Breast epithelium (tissue), 4 donors: ENCODE data around the gene CCDC102A. TPM values are rescaled to one million over a fixed set of nuclear protein-coding genes. Genes with fewer than 3 reads are reported as not detected.

Experiments used
- DNase-seq, 2 donors: peaks; one replicate each; pipeline ENCODE4 v3.0.0-alpha.2; 2019; ENCODE audit warnings: low spot score in 2 of 2
- H3K27ac ChIP-seq, 2 donors: fragments of 200-600 bp; sonication (generic) in 1 of 2; one replicate each; pipeline ENCODE4 v1.5.1; 2016 to 2019; ENCODE audit warnings: mild to moderate bottlenecking in 1 of 2
- H3K27me3 ChIP-seq, 2 donors: fragments of 200-600 bp; sonication (generic) in 1 of 2; one replicate each; pipeline versions ENCODE4 v1.5.1 to v1.6.0; 2017 to 2019; ENCODE audit warnings: control low read depth in 1 of 2, mild to moderate bottlenecking in 1 of 2
- H3K36me3 ChIP-seq: fragments of 200-600 bp; one replicate; pipeline ENCODE4 v1.5.1; 2019
- H3K4me1 ChIP-seq, 2 donors: fragments of 200-600 bp; sonication (generic); one replicate each; pipeline ENCODE4 v1.5.1; 2016 to 2019; ENCODE audit warnings: control low read depth in 1 of 2
- H3K4me3 ChIP-seq, 3 donors: fragments of 200-600 bp; sonication (generic); 1 replicate in 2 of 3; 2 replicates in 1 of 3; pipeline ENCODE4 v1.5.1; 2016 to 2019; ENCODE audit warnings: mild to moderate bottlenecking in 3 of 3, moderate library complexity in 2 of 3
- H3K9me3 ChIP-seq, 2 donors: fragments of 200-600 bp; sonication (generic) in 1 of 2; one replicate each; pipeline ENCODE4 v1.5.1; 2016 to 2019; ENCODE audit warnings: control low read depth in 1 of 2
- CTCF ChIP-seq, 3 donors: fragments of 450-650 bp; IDR thresholded peaks; one replicate each; pipeline ENCODE4 v1.5.1; 2016 to 2017; ENCODE audit warnings: antibody characterized with exemption in 3 of 3, mild to moderate bottlenecking in 3 of 3, moderate library complexity in 3 of 3
- POLR2A ChIP-seq: fragments of 450-650 bp; IDR thresholded peaks from one replicate; pipeline ENCODE4 v1.6.1; 2016; ENCODE audit warnings: antibody characterized with exemption, mild to moderate bottlenecking, moderate library complexity
- POLR2AphosphoS5 ChIP-seq, 3 donors: sonication (generic); formaldehyde crosslinking; IDR thresholded peaks; one replicate each; pipeline ENCODE4 v1.6.1; 2017; ENCODE audit warnings: antibody characterized with exemption in 3 of 3
- intact Hi-C: fragments of 100-400 bp; cut with DNase I; formaldehyde crosslinking; loops from one replicate; pipeline ENCODE4 v1.15.1; 2023; ENCODE audit warnings: low total_unique reads
- total RNA-seq, 3 donors: library from RNA; depleted of rRNA; stranded (reverse); fragments of >200 nt; gene quantifications; one replicate each; pipeline ENCODE4 v1.1.0, GENCODE V29; 2016

The CCDC102A gene
- total RNA-seq, 3 donors from 2014 or later, result 6.7 to 15.1 (median 12.1) TPM

GRCh38 chr16:57522960-57523359, 13.4 kb downstream of the CCDC102A start:
- intact Hi-C loops, result no loop called here
- Histone ChIP-seq H3K27ac (no peak overlapping the region), H3K27me3 (no peaks in the 10 kb centered on the region), H3K4me3 (no peak overlapping the region), H3K36me3 (no peaks in the 10 kb centered on the region), H3K9me3 (no peaks in the 10 kb centered on the region), H3K4me1 (no peaks in the 10 kb centered on the region)
- no peak for DNase-seq
- TF ChIP-seq POLR2AphosphoS5 (IDR thresholded peaks at IDR 0.05) (no peak), POLR2A (no peak), CTCF (IDR thresholded peaks at IDR 0.05) (no peak)

GRCh38 chr16:57519796-57520360, 16.5 kb downstream of the CCDC102A start:
- Histone ChIP-seq H3K27ac (no peak overlapping the region), H3K4me1 (no peaks in the 10 kb centered on the region), H3K36me3 (no peaks in the 10 kb centered on the region), H3K9me3 (no peaks in the 10 kb centered on the region), H3K4me3 (no peak overlapping the region), H3K27me3 (no peaks in the 10 kb centered on the region)
- peak; percentile 51 to 68 for DNase-seq
- TF ChIP-seq POLR2A (no peak), CTCF (IDR thresholded peaks at IDR 0.05) (peak; percentile 65 to 91 (median 90)), POLR2AphosphoS5 (IDR thresholded peaks at IDR 0.05) (no peak)
- intact Hi-C loops, result no loop called here

- H3K4me3 ChIP-seq, result no peak overlapping the region
- intact Hi-C loops, result no loop called here
- no peaks in the 10 kb centered on the region for H3K27me3 ChIP-seq
- no peak for DNase-seq
- H3K4me1 ChIP-seq, result no peaks in the 10 kb centered on the region
- H3K36me3 ChIP-seq, result no peaks in the 10 kb centered on the region
- TF ChIP-seq CTCF (IDR thresholded peaks at IDR 0.05), result no peak
- no peak for TF ChIP-seq POLR2AphosphoS5 (IDR thresholded peaks at IDR 0.05)
- no peak for TF ChIP-seq POLR2A
- H3K27ac ChIP-seq, result no peak overlapping the region
- H3K9me3 ChIP-seq, result no peaks in the 10 kb centered on the region
These were observed 17.4 kb downstream of the CCDC102A start for GRCh38 chr16:57518922-57519321.

GRCh38 chr16:57518520-57518919, 17.9 kb downstream of the CCDC102A start:
- no peaks in the 10 kb centered on the region for H3K4me1 ChIP-seq
- DNase-seq, result no peak
- intact Hi-C loops, result no loop called here
- H3K27ac ChIP-seq, result no peak overlapping the region
- H3K36me3 ChIP-seq, result no peaks in the 10 kb centered on the region
- H3K27me3 ChIP-seq, result no peaks in the 10 kb centered on the region
- H3K9me3 ChIP-seq, result no peaks in the 10 kb centered on the region
- no peak for TF ChIP-seq POLR2A
- no peak overlapping the region for H3K4me3 ChIP-seq

- intact Hi-C loops, result no loop called here
- H3K9me3 ChIP-seq, result no peaks in the 10 kb centered on the region
- H3K36me3 ChIP-seq, result no peaks in the 10 kb centered on the region
- no peaks in the 10 kb centered on the region for H3K4me1 ChIP-seq
- no peak overlapping the region for H3K27ac ChIP-seq
- no peak for TF ChIP-seq POLR2AphosphoS5 (IDR thresholded peaks at IDR 0.05)
- no peak for TF ChIP-seq POLR2A
- TF ChIP-seq CTCF (IDR thresholded peaks at IDR 0.05), result no peak
- no peak for DNase-seq
- no peaks in the 10 kb centered on the region for H3K27me3 ChIP-seq
- no peak overlapping the region for H3K4me3 ChIP-seq
These were observed 18.7 kb downstream of the CCDC102A start for GRCh38 chr16:57517397-57518367.
